K562 (cell line): Measurements from ENCODE around the gene IFNK. TPM values are rescaled to one million over a fixed set of nuclear protein-coding genes. Genes with fewer than 3 reads are reported as not detected.
A peak's percentile ranks its signal among the peaks of the same experiment; 100 is the strongest.

ENCODE experiments used
- CREM ChIP-seq: IDR thresholded peaks from 2 replicates; pipeline ENCODE4 v1.6.1; 2014; ENCODE audit warnings: antibody characterized with exemption, low read depth
- KLF1 ChIP-seq: fragments of 450-650 bp; IDR thresholded peaks from 2 replicates; pipeline ENCODE4 v1.6.1; 2016; ENCODE audit warnings: missing genetic modification characterization, missing compliant biosample characterization
- RCOR1 ChIP-seq, 2 experiments: IDR thresholded peaks; 2 replicates each; pipeline ENCODE4 v1.6.1; 2012; ENCODE audit warnings: low read depth in 2 of 2, low read length in 2 of 2, borderline replicate concordance in 1 of 2, improper control_type of control experiment in 1 of 2
- TEAD2 ChIP-seq: fragments of 450-650 bp; IDR thresholded peaks from 2 replicates; pipeline ENCODE4 v1.6.1; 2016; ENCODE audit warnings: missing genetic modification characterization, control low read depth, missing compliant biosample characterization
- ZNF224 ChIP-seq: sonication (generic); formaldehyde crosslinking; IDR thresholded peaks from 2 replicates; pipeline ENCODE4 v1.8.0; 2022; ENCODE audit warnings: mild to moderate bottlenecking, missing genetic modification reagents
- ZNF696 ChIP-seq: fragments of 250-450 bp; sonication (Bioruptor Pico); conservative IDR thresholded peaks from 2 replicates; pipeline ENCODE4 v1.4.0; 2020; ENCODE audit warnings: mild to moderate bottlenecking, moderate library complexity
- polyA plus RNA-seq, 8 experiments: library from polyadenylated mRNA; depleted of rRNA in 4 of 8; stranded (reverse) in 5 of 8; unstranded in 3 of 8; fragments of >200 nt; fragmentation: Nextera tagmentation in 2 of 8; fragmentation: Illumina TruSeq in 1 of 8; extraction: Ambion mirVana in 2 of 8; extraction: Trizol in 1 of 8; gene quantifications; 2 replicates each; pipeline versions ENCODE4 v1.2.1 to v1.2.3, GENCODE V29; 2011 to 2014; ENCODE audit warnings: inconsistent platforms in 1 of 8, missing spikeins in 1 of 8
- total RNA-seq, 7 experiments: library from RNA; depleted of rRNA in 6 of 7; stranded (reverse); fragments of >200 nt in 6 of 7; fragmentation: Illumina TruSeq in 2 of 7; extraction: Trizol in 2 of 7; gene quantifications; 2 replicates each; pipeline versions ENCODE4 v1.2.1 to v1.2.3, GENCODE V29; 2011 to 2021; ENCODE audit warnings: low replicate concordance in 1 of 7
- TF ChIP-seq, protein P1 (sequence below): sonication (generic); formaldehyde crosslinking; IDR thresholded peaks from 2 replicates; pipeline ENCODE4 v1.8.1; 2023; ENCODE audit warnings: mild to moderate bottlenecking, missing genetic modification reagents
- TF ChIP-seq, protein P2 (sequence below): fragments of 250-450 bp; sonication (Bioruptor Pico); IDR thresholded peaks from 2 replicates; pipeline ENCODE4 v1.8.0; 2022; ENCODE audit warnings: inconsistent platforms
- TF ChIP-seq, protein P3 (sequence below), 2 experiments: IDR thresholded peaks; 2 replicates each; pipeline ENCODE4 v1.6.1; 2011; ENCODE audit warnings: borderline replicate concordance in 1 of 2, control low read depth in 1 of 2, low read depth in 1 of 2, low read length in 1 of 2, mild to moderate bottlenecking in 1 of 2, mixed read lengths in 1 of 2, moderate library complexity in 1 of 2; ENCODE audit not compliant: insufficient read depth in 1 of 2, insufficient read length in 1 of 2, poor library complexity in 1 of 2, severe bottlenecking in 1 of 2; ENCODE audit errors: extremely low read depth in 1 of 2

The IFNK gene
- total and polyA plus RNA-seq, 9 of the 15 experiments (the other 6 are each of a cell fraction or from before 2014, with no cell fraction given): 0.11 TPM; not detected in 8

DNA sequence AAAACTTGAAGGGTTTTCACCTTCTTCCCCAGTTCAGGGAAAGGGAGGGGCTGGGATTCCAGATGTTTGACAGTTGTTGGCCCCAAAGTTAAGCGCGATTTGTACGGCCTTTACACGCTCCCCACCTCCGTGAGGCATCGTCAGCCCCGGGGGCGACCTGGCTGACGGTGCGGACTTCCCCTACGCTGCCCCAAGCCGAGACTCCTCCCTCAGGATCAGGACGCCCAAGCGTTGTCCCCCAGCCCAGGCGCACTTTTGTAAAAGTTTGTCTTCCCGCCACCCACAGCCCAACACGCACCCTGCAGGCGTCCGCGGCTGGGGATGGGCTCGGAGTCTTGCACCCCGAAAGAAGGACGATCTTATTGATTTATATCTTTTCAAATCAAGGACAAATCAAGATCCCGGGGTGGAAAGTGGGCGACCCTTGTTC lies 4.8 kb downstream of the IFNK start (continued):
- TF ChIP-seq, protein P1, sequence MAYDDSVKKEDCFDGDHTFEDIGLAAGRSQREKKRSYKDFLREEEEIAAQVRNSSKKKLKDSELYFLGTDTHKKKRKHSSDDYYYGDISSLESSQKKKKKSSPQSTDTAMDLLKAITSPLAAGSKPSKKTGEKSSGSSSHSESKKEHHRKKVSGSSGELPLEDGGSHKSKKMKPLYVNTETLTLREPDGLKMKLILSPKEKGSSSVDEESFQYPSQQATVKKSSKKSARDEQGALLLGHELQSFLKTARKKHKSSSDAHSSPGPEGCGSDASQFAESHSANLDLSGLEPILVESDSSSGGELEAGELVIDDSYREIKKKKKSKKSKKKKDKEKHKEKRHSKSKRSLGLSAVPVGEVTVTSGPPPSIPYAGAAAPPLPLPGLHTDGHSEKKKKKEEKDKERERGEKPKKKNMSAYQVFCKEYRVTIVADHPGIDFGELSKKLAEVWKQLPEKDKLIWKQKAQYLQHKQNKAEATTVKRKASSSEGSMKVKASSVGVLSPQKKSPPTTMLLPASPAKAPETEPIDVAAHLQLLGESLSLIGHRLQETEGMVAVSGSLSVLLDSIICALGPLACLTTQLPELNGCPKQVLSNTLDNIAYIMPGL: no peak
- TF ChIP-seq KLF1 (tag) (no peak), RCOR1 (IDR thresholded peaks at IDR 0.05; ENCODE audit: borderline replicate concordance in 1 of 2, low read depth in 2 of 2, low read length in 2 of 2) (no peak), CREM (peak; percentile 6; the same call in 1 of the 2 replicates), ZNF224 (no peak), ZNF696 (CRISPR knock-in tag) (no peak), TEAD2 (tag) (no peak)
- TF ChIP-seq, protein P2, sequence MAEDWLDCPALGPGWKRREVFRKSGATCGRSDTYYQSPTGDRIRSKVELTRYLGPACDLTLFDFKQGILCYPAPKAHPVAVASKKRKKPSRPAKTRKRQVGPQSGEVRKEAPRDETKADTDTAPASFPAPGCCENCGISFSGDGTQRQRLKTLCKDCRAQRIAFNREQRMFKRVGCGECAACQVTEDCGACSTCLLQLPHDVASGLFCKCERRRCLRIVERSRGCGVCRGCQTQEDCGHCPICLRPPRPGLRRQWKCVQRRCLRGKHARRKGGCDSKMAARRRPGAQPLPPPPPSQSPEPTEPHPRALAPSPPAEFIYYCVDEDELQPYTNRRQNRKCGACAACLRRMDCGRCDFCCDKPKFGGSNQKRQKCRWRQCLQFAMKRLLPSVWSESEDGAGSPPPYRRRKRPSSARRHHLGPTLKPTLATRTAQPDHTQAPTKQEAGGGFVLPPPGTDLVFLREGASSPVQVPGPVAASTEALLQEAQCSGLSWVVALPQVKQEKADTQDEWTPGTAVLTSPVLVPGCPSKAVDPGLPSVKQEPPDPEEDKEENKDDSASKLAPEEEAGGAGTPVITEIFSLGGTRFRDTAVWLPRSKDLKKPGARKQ (CRISPR knock-in tag): no peak
- TF ChIP-seq, protein P3, sequence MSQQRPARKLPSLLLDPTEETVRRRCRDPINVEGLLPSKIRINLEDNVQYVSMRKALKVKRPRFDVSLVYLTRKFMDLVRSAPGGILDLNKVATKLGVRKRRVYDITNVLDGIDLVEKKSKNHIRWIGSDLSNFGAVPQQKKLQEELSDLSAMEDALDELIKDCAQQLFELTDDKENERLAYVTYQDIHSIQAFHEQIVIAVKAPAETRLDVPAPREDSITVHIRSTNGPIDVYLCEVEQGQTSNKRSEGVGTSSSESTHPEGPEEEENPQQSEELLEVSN (IDR thresholded peaks at IDR 0.05; ENCODE audit: borderline replicate concordance in 1 of 2, extremely low read depth in 1 of 2, insufficient read depth in 1 of 2, insufficient read length in 1 of 2, low read depth in 1 of 2, low read length in 1 of 2, poor library complexity in 1 of 2, severe bottlenecking in 1 of 2): peak in 1 of 2 experiments; percentile 46
